Measurements from ENCODE around the gene MCCC1.

DNA sequence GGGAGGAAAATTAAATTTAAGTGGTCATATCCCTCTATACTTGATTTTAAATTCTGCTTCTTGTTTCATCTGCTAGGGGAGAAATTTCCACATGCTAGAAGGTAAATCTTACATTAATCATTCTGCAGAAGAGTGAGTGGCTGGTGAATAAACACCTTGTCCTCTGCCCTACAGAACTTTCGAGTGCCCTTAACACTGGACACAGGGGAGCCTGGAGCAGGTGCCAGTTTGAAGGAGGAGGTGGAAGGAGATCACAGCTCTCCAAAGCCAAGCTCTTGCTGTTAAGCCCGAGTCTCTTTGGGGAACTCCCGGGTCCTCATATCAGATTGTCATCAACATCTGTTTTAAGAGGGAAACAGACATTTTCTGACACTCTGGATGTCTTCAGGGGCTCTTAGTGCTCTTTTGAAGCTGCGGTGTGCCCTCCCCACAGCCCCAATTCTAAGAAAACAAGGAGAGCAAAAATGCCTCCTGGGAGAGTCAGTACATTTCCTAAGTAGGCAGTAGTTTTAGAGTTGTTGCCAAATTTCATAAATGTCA, 32.0 kb upstream of the MCCC1 start:
- TF ChIP-seq, protein P1, sequence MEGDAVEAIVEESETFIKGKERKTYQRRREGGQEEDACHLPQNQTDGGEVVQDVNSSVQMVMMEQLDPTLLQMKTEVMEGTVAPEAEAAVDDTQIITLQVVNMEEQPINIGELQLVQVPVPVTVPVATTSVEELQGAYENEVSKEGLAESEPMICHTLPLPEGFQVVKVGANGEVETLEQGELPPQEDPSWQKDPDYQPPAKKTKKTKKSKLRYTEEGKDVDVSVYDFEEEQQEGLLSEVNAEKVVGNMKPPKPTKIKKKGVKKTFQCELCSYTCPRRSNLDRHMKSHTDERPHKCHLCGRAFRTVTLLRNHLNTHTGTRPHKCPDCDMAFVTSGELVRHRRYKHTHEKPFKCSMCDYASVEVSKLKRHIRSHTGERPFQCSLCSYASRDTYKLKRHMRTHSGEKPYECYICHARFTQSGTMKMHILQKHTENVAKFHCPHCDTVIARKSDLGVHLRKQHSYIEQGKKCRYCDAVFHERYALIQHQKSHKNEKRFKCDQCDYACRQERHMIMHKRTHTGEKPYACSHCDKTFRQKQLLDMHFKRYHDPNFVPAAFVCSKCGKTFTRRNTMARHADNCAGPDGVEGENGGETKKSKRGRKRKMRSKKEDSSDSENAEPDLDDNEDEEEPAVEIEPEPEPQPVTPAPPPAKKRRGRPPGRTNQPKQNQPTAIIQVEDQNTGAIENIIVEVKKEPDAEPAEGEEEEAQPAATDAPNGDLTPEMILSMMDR (IDR thresholded peaks at IDR 0.05) = no peak
- TF ChIP-seq POLR2A (IDR thresholded peaks at IDR 0.05) = no peak
